WTC11 (cell line): Measurements from ENCODE around the gene TBRG1. TPM values are rescaled to one million over a fixed set of nuclear protein-coding genes. Genes with fewer than 3 reads are reported as not detected.

ENCODE experiments used
- ATAC-seq: fragments of 200-7000 bp; cut with Tn5 transposase; 2 replicates; pipeline ENCODE4 v1.10.0; 2021; ENCODE audit warnings: mild to moderate bottlenecking, moderate library complexity
- CTCF ChIA-PET: fragments of 300-600 bp; sonication (Branson Sonifier 250); formaldehyde crosslinking; loops from one replicate; lab custom pipeline; 2021; ENCODE audit warnings: antibody characterized with exemption; lab: Charles Lee
- POLR2A ChIA-PET: fragments of 350-600 bp; sonication (Branson Sonifier 250); formaldehyde crosslinking; loops from one replicate; lab custom pipeline; 2021; ENCODE audit warnings: antibody characterized with exemption; lab: Charles Lee
- DNase-seq: peaks from one replicate; pipeline ENCODE4 v3.0.0; 2021; ENCODE audit warnings: low spot score
- H3K27ac Mint-ChIP-seq: 2 replicates; pipeline ENCODE4 v1.8.0; 2021; ENCODE audit warnings: mixed read lengths
- H3K27me3 Mint-ChIP-seq: 2 replicates; pipeline ENCODE4 v1.8.0; 2021; ENCODE audit warnings: low read depth, mild to moderate bottlenecking, moderate library complexity, mixed read lengths
- H3K36me3 Mint-ChIP-seq: 2 replicates; pipeline ENCODE4 v1.8.0; 2021; ENCODE audit warnings: mixed read lengths
- H3K4me1 Mint-ChIP-seq: 2 replicates; pipeline ENCODE4 v1.8.0; 2022; ENCODE audit warnings: mixed read lengths
- H3K4me3 Mint-ChIP-seq: 2 replicates; pipeline ENCODE4 v1.8.0; 2021; ENCODE audit warnings: mild to moderate bottlenecking, moderate library complexity, mixed read lengths
- H3K9me3 Mint-ChIP-seq: 2 replicates; pipeline ENCODE4 v1.8.0; 2021; ENCODE audit warnings: mixed read lengths
- FOXP1 ChIP-seq: sonication (generic); formaldehyde crosslinking; IDR thresholded peaks from 2 replicates; pipeline ENCODE4 v1.8.0; 2022; ENCODE audit warnings: missing genetic modification reagents, mild to moderate bottlenecking, moderate library complexity, borderline replicate concordance
- GTF2I ChIP-seq: fragments of 250-450 bp; sonication (Bioruptor Pico); conservative IDR thresholded peaks from 2 replicates; pipeline ENCODE4 v1.4.0; 2021; ENCODE audit warnings: mild to moderate bottlenecking
- HMGA2 ChIP-seq: fragments of 250-450 bp; sonication (Bioruptor Pico); IDR thresholded peaks from 2 replicates; pipeline ENCODE4 v1.4.0; 2021; ENCODE audit warnings: mild to moderate bottlenecking, moderate library complexity
- IRF2 ChIP-seq: sonication (generic); formaldehyde crosslinking; IDR thresholded peaks from 2 replicates; pipeline ENCODE4 v1.8.0; 2022; ENCODE audit warnings: low read depth, missing genetic modification reagents, borderline replicate concordance
- MYBL2 ChIP-seq: sonication (generic); formaldehyde crosslinking; IDR thresholded peaks from 2 replicates; pipeline ENCODE4 v1.8.1; 2023; ENCODE audit warnings: mild to moderate bottlenecking, moderate library complexity, missing genetic modification reagents
- NFYB ChIP-seq: sonication (generic); formaldehyde crosslinking; conservative IDR thresholded peaks from 2 replicates; pipeline ENCODE4 v1.8.0; 2022; ENCODE audit warnings: low read depth, missing genetic modification reagents
- RORB ChIP-seq: fragments of 250-450 bp; sonication (Bioruptor Pico); IDR thresholded peaks from 2 replicates; pipeline ENCODE4 v1.9.0; 2021; ENCODE audit warnings: mild to moderate bottlenecking
- ZNF219 ChIP-seq: sonication (generic); formaldehyde crosslinking; IDR thresholded peaks from 2 replicates; pipeline ENCODE4 v1.8.0; 2023; ENCODE audit warnings: missing genetic modification reagents, mild to moderate bottlenecking, borderline replicate concordance
- ZNF232 ChIP-seq: sonication (generic); formaldehyde crosslinking; IDR thresholded peaks from 2 replicates; pipeline ENCODE4 v1.8.0; 2022; ENCODE audit warnings: mild to moderate bottlenecking, missing genetic modification reagents
- ZNF317 ChIP-seq: sonication (generic); formaldehyde crosslinking; IDR thresholded peaks from 2 replicates; pipeline ENCODE4 v1.8.1; 2023; ENCODE audit warnings: low read depth, mild to moderate bottlenecking, moderate library complexity, missing genetic modification reagents, borderline replicate concordance
- ZNF423 ChIP-seq: fragments of 250-450 bp; sonication (Bioruptor Pico); IDR thresholded peaks from 2 replicates; pipeline ENCODE4 v2.1.2; 2022; ENCODE audit warnings: mild to moderate bottlenecking, moderate library complexity
- total RNA-seq: library from RNA; stranded (reverse); gene quantifications from 3 replicates; pipeline ENCODE4 v1.2.3, GENCODE V29; 2021
- TF ChIP-seq, protein P1 (sequence below): sonication (generic); formaldehyde crosslinking; IDR thresholded peaks from 2 replicates; pipeline ENCODE4 v1.8.1; 2022; ENCODE audit warnings: low read depth, mild to moderate bottlenecking, moderate library complexity, missing genetic modification reagents, borderline replicate concordance
- TF ChIP-seq, protein P2 (sequence below): sonication (generic); formaldehyde crosslinking; IDR thresholded peaks from 2 replicates; pipeline ENCODE4 v1.8.1; 2023; ENCODE audit warnings: mild to moderate bottlenecking, missing genetic modification reagents, moderate library complexity
- TF ChIP-seq, protein P3 (sequence below): sonication (generic); formaldehyde crosslinking; IDR thresholded peaks from 2 replicates; pipeline ENCODE4 v1.8.1; 2023; ENCODE audit warnings: mild to moderate bottlenecking, missing genetic modification reagents, borderline replicate concordance
- TF ChIP-seq, protein P4 (sequence below): sonication (generic); formaldehyde crosslinking; IDR thresholded peaks from 2 replicates; pipeline ENCODE4 v1.8.1; 2023; ENCODE audit warnings: mild to moderate bottlenecking, moderate library complexity, missing genetic modification reagents
- TF ChIP-seq, protein P5 (sequence below): sonication (generic); formaldehyde crosslinking; IDR thresholded peaks from 2 replicates; pipeline ENCODE4 v1.8.1; 2022; ENCODE audit warnings: low read depth, missing genetic modification reagents, borderline replicate concordance
- TF ChIP-seq, protein P6 (sequence below): sonication (generic); formaldehyde crosslinking; IDR thresholded peaks from 2 replicates; pipeline ENCODE4 v1.8.0; 2022; ENCODE audit warnings: mild to moderate bottlenecking, missing genetic modification reagents

The TBRG1 gene
- total RNA-seq, 1 experiment from 2014 or later, result 30.0 TPM

DNA sequence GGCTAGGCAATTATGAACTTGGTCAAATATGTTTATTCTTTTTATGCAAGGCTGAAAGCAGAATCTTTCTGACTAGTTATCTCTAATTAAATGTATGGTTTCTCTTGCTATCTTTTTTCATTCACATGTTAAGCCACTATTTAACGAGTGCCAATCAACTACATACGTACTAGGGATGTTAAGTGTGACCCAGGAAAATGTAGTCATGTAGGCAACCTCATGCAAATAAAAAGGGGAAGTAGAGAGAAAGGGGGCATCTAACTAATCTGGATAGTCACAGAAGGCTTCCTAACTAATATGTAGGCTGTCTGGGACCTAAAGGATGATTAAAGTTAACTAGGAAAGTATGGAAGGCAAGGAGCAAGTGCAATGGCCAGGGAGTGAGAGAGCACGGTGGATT is 23.5 kb downstream of the TBRG1 start:
- H3K4me3 Mint-ChIP-seq, result no peak overlapping the region
- DNase-seq, result no peak
- POLR2A ChIA-PET, result no interaction called here
- peaks cover 6% of the 10 kb centered on the region for H3K4me1 Mint-ChIP-seq
- no peak for ATAC-seq
- CTCF ChIA-PET, result interaction anchor here (1.3 kb wide), 1 partner anchor 191 kb away, joined by 3 read pairs; no protein-coding TSS in a partner anchor
- H3K9me3 Mint-ChIP-seq, result peaks cover 1% of the 10 kb centered on the region
- H3K27me3 Mint-ChIP-seq, result peaks cover 8% of the 10 kb centered on the region
- H3K27ac Mint-ChIP-seq, result no peak overlapping the region
- H3K36me3 Mint-ChIP-seq, result peaks cover 2% of the 10 kb centered on the region; the same call in 1 of the 2 replicates
- TF ChIP-seq ZNF219 (CRISPR knock-in tag) (no peak), ZNF232 (CRISPR knock-in tag) (no peak)
- TF ChIP-seq, protein P1, sequence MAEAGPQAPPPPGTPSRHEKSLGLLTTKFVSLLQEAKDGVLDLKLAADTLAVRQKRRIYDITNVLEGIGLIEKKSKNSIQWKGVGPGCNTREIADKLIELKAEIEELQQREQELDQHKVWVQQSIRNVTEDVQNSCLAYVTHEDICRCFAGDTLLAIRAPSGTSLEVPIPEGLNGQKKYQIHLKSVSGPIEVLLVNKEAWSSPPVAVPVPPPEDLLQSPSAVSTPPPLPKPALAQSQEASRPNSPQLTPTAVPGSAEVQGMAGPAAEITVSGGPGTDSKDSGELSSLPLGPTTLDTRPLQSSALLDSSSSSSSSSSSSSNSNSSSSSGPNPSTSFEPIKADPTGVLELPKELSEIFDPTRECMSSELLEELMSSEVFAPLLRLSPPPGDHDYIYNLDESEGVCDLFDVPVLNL (CRISPR knock-in tag), result no peak
- TF ChIP-seq, protein P2, sequence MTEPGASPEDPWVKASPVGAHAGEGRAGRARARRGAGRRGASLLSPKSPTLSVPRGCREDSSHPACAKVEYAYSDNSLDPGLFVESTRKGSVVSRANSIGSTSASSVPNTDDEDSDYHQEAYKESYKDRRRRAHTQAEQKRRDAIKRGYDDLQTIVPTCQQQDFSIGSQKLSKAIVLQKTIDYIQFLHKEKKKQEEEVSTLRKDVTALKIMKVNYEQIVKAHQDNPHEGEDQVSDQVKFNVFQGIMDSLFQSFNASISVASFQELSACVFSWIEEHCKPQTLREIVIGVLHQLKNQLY, result no peak

DNA sequence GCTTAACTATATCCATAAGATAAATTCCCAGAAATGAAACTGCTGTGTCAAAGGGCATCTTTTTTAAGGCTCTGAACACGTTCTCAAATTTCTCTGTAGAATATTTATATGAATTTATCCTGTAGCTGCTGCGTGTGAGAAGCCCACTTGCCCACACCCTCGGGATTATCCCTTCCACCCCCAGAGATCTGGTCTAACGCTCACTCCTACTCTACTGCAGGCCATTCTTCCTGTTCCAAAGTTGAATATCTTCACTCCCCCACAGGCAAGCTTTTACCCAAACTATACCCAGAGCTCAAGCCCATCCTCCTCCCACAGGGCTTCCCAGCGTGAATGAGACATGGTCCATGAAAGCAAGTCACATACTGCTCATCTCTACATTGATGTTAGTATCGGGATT is 25.9 kb downstream of the TBRG1 start:
- no peaks in the 10 kb centered on the region for H3K36me3 Mint-ChIP-seq
- TF ChIP-seq RORB (CRISPR knock-in tag) (no peak), IRF2 (CRISPR knock-in tag) (no peak), ZNF219 (CRISPR knock-in tag) (no peak)
- TF ChIP-seq, all 79 proteins: peak for 0
- ATAC-seq, result no peak
- ChIA-PET CTCF (interaction anchor here (1.0 kb wide), 1 partner anchor 9 kb away, joined by 5 read pairs; no protein-coding TSS in a partner anchor), POLR2A (no interaction called here)
- Mint-ChIP-seq H3K27ac (no peak overlapping the region), H3K4me3 (no peak overlapping the region), H3K27me3 (peaks cover 13% of the 10 kb centered on the region), H3K9me3 (no peaks in the 10 kb centered on the region), H3K4me1 (peaks cover 6% of the 10 kb centered on the region)
- no peak for DNase-seq

DNA sequence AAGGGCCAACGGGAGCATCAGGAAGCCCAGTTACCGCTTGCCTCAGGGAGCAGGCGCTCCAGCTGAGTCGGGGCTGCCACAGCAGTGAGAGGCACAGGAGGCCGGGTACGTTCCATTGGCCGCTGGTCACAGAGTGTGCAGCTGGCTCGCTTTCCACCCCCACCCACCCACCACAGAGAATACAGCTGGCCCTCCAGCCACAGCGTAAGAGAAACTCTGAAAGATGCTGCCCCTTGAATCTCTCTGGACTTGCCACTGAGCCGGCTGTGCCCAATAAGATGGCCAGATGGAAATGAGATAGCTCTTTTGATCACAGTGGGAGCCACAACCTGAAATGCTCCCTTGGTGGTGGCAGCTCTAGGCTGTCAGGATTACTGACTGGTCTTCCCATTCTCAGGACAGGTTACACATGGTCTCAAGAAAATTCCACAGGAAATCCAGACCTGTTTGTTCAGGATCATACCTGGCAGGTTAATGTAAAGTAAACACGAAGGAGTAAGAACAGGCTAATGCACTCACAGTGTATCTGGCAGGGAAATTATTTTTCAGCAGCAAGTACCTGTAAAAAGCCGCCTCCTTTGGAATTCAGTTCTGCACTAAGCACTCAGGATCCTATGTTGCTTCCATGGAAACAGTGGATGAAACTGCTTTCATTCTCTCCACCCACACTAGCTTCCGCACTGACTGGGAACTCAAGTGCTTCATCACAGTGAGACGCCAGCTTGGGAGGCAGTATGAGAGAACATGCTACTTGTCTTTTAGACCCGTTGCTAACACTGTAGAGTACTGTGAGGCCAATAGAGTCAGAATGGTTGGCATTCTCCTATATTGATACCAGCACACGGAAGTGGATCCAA is 34.3 kb downstream of the TBRG1 start:
- Mint-ChIP-seq H3K4me3 (0 out of 2 replicates have a peak overlapping the region, but pooled peaks have one; percentile 6), H3K36me3 (no peaks in the 10 kb centered on the region), H3K27ac (0 out of 2 replicates have a peak overlapping the region, but pooled peaks have one; percentile 18), H3K4me1 (peaks cover 20% of the 10 kb centered on the region), H3K9me3 (no peaks in the 10 kb centered on the region), H3K27me3 (peaks cover 3% of the 10 kb centered on the region)
- ChIA-PET POLR2A (interaction anchor here (0.8 kb wide), 1 partner anchor 106 kb away, joined by 3 read pairs; no protein-coding TSS in a partner anchor), CTCF (interaction anchor here (0.6 to 2.3 kb wide), 13 partner anchors 12 to 220 kb away, joined by 3 to 11 read pairs (median 5); partner anchors contain the start of genes SIAE and SPA17)
- ATAC-seq (peak; percentile 82), DNase-seq (peak; percentile 31)
- no peak for TF ChIP-seq ZNF317 (CRISPR knock-in tag)
- TF ChIP-seq MYBL2 (CRISPR knock-in tag), result no peak
- no peak for TF ChIP-seq ZNF219 (CRISPR knock-in tag)
- TF ChIP-seq GTF2I (CRISPR knock-in tag), result no peak
- TF ChIP-seq, protein P3, sequence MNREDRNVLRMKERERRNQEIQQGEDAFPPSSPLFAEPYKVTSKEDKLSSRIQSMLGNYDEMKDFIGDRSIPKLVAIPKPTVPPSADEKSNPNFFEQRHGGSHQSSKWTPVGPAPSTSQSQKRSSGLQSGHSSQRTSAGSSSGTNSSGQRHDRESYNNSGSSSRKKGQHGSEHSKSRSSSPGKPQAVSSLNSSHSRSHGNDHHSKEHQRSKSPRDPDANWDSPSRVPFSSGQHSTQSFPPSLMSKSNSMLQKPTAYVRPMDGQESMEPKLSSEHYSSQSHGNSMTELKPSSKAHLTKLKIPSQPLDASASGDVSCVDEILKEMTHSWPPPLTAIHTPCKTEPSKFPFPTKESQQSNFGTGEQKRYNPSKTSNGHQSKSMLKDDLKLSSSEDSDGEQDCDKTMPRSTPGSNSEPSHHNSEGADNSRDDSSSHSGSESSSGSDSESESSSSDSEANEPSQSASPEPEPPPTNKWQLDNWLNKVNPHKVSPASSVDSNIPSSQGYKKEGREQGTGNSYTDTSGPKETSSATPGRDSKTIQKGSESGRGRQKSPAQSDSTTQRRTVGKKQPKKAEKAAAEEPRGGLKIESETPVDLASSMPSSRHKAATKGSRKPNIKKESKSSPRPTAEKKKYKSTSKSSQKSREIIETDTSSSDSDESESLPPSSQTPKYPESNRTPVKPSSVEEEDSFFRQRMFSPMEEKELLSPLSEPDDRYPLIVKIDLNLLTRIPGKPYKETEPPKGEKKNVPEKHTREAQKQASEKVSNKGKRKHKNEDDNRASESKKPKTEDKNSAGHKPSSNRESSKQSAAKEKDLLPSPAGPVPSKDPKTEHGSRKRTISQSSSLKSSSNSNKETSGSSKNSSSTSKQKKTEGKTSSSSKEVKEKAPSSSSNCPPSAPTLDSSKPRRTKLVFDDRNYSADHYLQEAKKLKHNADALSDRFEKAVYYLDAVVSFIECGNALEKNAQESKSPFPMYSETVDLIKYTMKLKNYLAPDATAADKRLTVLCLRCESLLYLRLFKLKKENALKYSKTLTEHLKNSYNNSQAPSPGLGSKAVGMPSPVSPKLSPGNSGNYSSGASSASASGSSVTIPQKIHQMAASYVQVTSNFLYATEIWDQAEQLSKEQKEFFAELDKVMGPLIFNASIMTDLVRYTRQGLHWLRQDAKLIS (CRISPR knock-in tag), result no peak
- no peak for TF ChIP-seq FOXP1 (CRISPR knock-in tag)
- TF ChIP-seq NFYB, result no peak
- TF ChIP-seq HMGA2, result no peak
- TF ChIP-seq, protein P4, sequence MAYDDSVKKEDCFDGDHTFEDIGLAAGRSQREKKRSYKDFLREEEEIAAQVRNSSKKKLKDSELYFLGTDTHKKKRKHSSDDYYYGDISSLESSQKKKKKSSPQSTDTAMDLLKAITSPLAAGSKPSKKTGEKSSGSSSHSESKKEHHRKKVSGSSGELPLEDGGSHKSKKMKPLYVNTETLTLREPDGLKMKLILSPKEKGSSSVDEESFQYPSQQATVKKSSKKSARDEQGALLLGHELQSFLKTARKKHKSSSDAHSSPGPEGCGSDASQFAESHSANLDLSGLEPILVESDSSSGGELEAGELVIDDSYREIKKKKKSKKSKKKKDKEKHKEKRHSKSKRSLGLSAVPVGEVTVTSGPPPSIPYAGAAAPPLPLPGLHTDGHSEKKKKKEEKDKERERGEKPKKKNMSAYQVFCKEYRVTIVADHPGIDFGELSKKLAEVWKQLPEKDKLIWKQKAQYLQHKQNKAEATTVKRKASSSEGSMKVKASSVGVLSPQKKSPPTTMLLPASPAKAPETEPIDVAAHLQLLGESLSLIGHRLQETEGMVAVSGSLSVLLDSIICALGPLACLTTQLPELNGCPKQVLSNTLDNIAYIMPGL (CRISPR knock-in tag), result no peak
- TF ChIP-seq ZNF423 (CRISPR knock-in tag), result no peak
- TF ChIP-seq, protein P5, sequence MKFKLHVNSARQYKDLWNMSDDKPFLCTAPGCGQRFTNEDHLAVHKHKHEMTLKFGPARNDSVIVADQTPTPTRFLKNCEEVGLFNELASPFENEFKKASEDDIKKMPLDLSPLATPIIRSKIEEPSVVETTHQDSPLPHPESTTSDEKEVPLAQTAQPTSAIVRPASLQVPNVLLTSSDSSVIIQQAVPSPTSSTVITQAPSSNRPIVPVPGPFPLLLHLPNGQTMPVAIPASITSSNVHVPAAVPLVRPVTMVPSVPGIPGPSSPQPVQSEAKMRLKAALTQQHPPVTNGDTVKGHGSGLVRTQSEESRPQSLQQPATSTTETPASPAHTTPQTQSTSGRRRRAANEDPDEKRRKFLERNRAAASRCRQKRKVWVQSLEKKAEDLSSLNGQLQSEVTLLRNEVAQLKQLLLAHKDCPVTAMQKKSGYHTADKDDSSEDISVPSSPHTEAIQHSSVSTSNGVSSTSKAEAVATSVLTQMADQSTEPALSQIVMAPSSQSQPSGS (CRISPR knock-in tag), result no peak
- TF ChIP-seq, protein P6, sequence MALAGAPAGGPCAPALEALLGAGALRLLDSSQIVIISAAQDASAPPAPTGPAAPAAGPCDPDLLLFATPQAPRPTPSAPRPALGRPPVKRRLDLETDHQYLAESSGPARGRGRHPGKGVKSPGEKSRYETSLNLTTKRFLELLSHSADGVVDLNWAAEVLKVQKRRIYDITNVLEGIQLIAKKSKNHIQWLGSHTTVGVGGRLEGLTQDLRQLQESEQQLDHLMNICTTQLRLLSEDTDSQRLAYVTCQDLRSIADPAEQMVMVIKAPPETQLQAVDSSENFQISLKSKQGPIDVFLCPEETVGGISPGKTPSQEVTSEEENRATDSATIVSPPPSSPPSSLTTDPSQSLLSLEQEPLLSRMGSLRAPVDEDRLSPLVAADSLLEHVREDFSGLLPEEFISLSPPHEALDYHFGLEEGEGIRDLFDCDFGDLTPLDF (CRISPR knock-in tag), result no peak
